Heart right ventricle (tissue), 16 donors: ENCODE measurements around the gene ECHS1. TPM values are rescaled to one million over a fixed set of nuclear protein-coding genes. Genes with fewer than 3 reads are reported as not detected.

Experiments used
- ATAC-seq, 8 donors: fragments of 200-7000 bp; cut with Tn5 transposase; one replicate each; pipeline ENCODE4 v1.9.1; 2020; ENCODE audit warnings: mild to moderate bottlenecking in 8 of 8, moderate library complexity in 8 of 8, moderate number of reproducible peaks in 1 of 8
- DNase-seq, 2 donors: peaks; one replicate each; pipeline ENCODE4 v3.0.0-alpha.2; 2020
- H3K27ac ChIP-seq, 10 donors: fragments of 200-600 bp; sonication (generic) in 2 of 10; one replicate each; pipeline versions ENCODE4 v1.5.0 to v1.8.0; 2020 to 2022; ENCODE audit warnings: mild to moderate bottlenecking in 3 of 10
- H3K27me3 ChIP-seq, 7 donors: fragments of 200-600 bp; one replicate each; pipeline ENCODE4 v1.8.0; 2021 to 2022; ENCODE audit warnings: mild to moderate bottlenecking in 2 of 7
- H3K36me3 ChIP-seq, 9 donors: fragments of 200-600 bp; sonication (generic) in 1 of 9; one replicate each; pipeline versions ENCODE4 v1.5.0 to v1.8.0; 2020 to 2022; ENCODE audit warnings: mild to moderate bottlenecking in 2 of 9
- H3K4me1 ChIP-seq, 9 donors: fragments of 200-600 bp; sonication (generic) in 1 of 9; one replicate each; pipeline versions ENCODE4 v1.5.0 to v1.8.0; 2020 to 2022; ENCODE audit warnings: mild to moderate bottlenecking in 4 of 9
- H3K4me3 ChIP-seq, 10 donors: fragments of 200-600 bp; sonication (generic) in 2 of 10; one replicate each; pipeline versions ENCODE4 v1.5.0 to v1.8.0; 2020 to 2022; ENCODE audit warnings: mild to moderate bottlenecking in 7 of 10, moderate library complexity in 2 of 10
- H3K9me3 ChIP-seq, 11 donors: fragments of 200-600 bp in 10 of 11; sonication (generic) in 2 of 11; one replicate each; pipeline versions ENCODE4 v1.5.0 to v1.8.0; 2013 to 2022; ENCODE audit warnings: mild to moderate bottlenecking in 2 of 11, control low read depth in 1 of 11, moderate library complexity in 1 of 11
- WGBS, 2 donors: extraction: QIAGEN DNeasy Blood & Tissue Kit; methylation state at CpG; one replicate each; pipeline ENCODE4 v1.1.7; 2013; ENCODE audit warnings: inconsistent platforms in 1 of 2; 5-methylcytosine and 5-hydroxymethylcytosine counted together
- intact Hi-C, 10 donors: fragments of 100-400 bp; cut with DNase I; formaldehyde crosslinking; loops; one replicate each; pipeline versions ENCODE4 v1.11.1 to v1.14.2; 2022
- polyA plus RNA-seq, 2 donors: library from polyadenylated mRNA; stranded (reverse); fragments of 200-250 nt; gene quantifications; one replicate each; pipeline ENCODE4 v1.2.3, GENCODE V29; 2013
- total RNA-seq, 10 donors: library from RNA; stranded (reverse); fragmentation: NEBNext Ultra II Directional in 3 of 10; extraction: Animal tissue kit (Norgen Biotek cat#: 25700) in 3 of 10; gene quantifications; one replicate each; pipeline versions ENCODE4 v1.2.1 to v1.2.4, GENCODE V29; 2021 to 2023
- TF ChIP-seq, protein P1 (sequence below), 9 donors: fragments of 200-600 bp; sonication (generic) in 2 of 9; IDR thresholded peaks; one replicate each; pipeline versions ENCODE4 v1.5.0 to v1.8.0; 2021 to 2022; ENCODE audit warnings: antibody characterized with exemption in 9 of 9, mild to moderate bottlenecking in 5 of 9, moderate library complexity in 1 of 9
- donor health status: Arrhythmogenic right ventricular cardiomyopathy.
- donor health status: ischemic (EF 13 %, LVEDD 7.1; RV severe dilation, severe dysfunction).
- donor health status: healthy with polysubstance abuse.
- donor health status: DM: no; HTN: yes; CAD: no.
- donor health status: DM: no; HTN: no; CAD: no.
- donor health status: ischemic (EF 25% LVEDD 6.9; RV normal size, moderate dysfunction).
- donor health status: ischemic (EF 25% LVEDD 5.7; RV mildly dilated, moderate dysfunction).
- donor health status: healthy.
- donor health status: DM: yes; HTN: yes; CAD: no.
- donor health status: Ischemic cardiomyopathy.
- donor health status: ischemic (EF 35%, LVEDD 5.7; RV mildly dilated, moderate dysfunction).
- donor health status: nonischemic (EF 11% LVEDD 7.7; RV severe dilation, severe dysfunction).
- donor health status: DM: yes; HTN: yes; CAD: no.
- donor health status: PGD.
- donor health status: ischemic (EF 29% LVEDD 5.4; RV normal size, mild dysfunction).
- donor health status: nonischemic (EF 23%, LVEDD 6.1; RV moderate dilation, normal function).

The ECHS1 gene
- total and polyA plus RNA-seq, 12 donors, result 117 to 275 (median 213) TPM

DNA sequence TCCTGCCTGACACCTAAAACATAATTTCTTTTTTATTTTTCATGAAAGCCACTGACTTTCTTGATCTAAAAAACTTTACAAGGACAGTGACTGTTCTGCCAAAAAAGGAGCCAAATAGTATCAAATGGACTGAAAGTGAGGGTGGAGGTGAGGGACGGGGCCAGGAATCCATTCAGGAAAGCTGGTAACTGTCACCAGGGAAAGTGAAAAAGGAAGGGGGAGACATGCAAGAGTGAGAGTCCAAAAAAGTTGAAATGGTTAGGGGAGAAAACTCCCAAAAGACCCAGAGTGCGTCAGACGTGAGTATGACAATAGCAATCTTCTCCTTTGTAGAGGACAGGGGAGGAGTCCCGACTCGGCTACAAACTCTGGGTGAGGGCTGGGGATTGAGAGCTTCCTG is 28.9 kb downstream of the ECHS1 start:
- WGBS, 2 donors, result 63 to 77% methylated on average over 5 of the region's 5 CpGs
- peaks cover 0 to 94% (median 74%) of the 10 kb centered on the region in 7 donors for H3K27me3 ChIP-seq
- intact Hi-C loops, result no loop called here
- DNase-seq (no peak), ATAC-seq (no peak)
- TF ChIP-seq, protein P1, sequence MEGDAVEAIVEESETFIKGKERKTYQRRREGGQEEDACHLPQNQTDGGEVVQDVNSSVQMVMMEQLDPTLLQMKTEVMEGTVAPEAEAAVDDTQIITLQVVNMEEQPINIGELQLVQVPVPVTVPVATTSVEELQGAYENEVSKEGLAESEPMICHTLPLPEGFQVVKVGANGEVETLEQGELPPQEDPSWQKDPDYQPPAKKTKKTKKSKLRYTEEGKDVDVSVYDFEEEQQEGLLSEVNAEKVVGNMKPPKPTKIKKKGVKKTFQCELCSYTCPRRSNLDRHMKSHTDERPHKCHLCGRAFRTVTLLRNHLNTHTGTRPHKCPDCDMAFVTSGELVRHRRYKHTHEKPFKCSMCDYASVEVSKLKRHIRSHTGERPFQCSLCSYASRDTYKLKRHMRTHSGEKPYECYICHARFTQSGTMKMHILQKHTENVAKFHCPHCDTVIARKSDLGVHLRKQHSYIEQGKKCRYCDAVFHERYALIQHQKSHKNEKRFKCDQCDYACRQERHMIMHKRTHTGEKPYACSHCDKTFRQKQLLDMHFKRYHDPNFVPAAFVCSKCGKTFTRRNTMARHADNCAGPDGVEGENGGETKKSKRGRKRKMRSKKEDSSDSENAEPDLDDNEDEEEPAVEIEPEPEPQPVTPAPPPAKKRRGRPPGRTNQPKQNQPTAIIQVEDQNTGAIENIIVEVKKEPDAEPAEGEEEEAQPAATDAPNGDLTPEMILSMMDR (IDR thresholded peaks at IDR 0.05), result no peak
- no peak overlapping the region for H3K4me3 ChIP-seq
- no peaks in the 10 kb centered on the region for H3K36me3 ChIP-seq
- H3K4me1 ChIP-seq, result no peaks in the 10 kb centered on the region
- no peaks in the 10 kb centered on the region for H3K9me3 ChIP-seq
- H3K27ac ChIP-seq, result no peak overlapping the region

DNA sequence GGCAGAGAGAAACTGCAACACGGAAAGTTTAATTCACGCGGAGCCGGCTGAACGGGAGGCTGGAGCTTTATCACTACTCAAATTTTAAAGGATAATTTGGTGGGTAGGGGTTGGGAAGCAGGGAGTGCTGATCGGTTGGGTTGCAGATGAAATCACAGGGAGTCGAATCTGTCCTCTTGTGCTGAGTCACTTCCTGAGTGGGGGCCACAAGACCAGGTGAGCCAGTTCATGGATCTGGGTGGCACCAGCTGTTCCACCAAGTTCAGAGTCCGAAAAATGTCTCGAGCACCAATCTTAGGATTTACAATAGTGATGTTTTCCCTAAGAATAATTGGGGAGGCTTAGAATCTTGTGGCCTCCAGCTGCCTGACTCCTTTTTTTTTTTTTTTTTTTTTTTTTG is 29.6 kb downstream of the ECHS1 start:
- TF ChIP-seq, protein P1 (IDR thresholded peaks at IDR 0.05), result no peak
- 56 to 58% methylated on average over 9 of the region's 9 CpGs for WGBS, 2 donors
- H3K4me3 ChIP-seq, result no peak overlapping the region
- DNase-seq, result no peak
- ATAC-seq, result no peak
- H3K27me3 ChIP-seq, result peaks cover 0 to 95% (median 77%) of the 10 kb centered on the region in 7 donors
- intact Hi-C loops, result no loop called here
- H3K27ac ChIP-seq, result no peak overlapping the region
- H3K9me3 ChIP-seq, result no peaks in the 10 kb centered on the region
- no peaks in the 10 kb centered on the region for H3K4me1 ChIP-seq
- H3K36me3 ChIP-seq, result no peaks in the 10 kb centered on the region

DNA sequence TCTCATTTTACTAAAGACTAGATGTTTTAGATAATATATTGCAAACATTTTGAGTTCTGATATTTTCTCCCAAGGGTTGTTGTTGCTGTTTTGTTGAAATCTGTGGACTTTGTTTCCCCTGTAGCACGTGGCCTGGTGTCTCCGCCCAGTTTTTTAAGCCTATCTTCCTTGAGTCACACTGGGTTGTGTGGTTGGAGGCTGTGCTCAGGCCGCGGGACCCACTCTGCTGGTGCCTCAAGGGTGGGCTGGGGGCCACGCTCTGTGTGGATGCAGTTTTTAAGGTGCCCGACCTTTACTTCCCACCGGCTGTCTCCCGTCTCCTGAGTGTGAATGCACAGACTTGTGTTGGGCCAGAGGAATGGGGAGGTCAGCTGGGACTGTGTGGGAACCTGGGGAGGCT is 30.2 kb downstream of the ECHS1 start:
- 73 to 80% methylated on average over 8 of the region's 8 CpGs for WGBS, 2 donors
- H3K27ac ChIP-seq, result no peak overlapping the region
- TF ChIP-seq, protein P1 (IDR thresholded peaks at IDR 0.05), result no peak
- H3K4me1 ChIP-seq, result no peaks in the 10 kb centered on the region
- DNase-seq, result no peak
- H3K36me3 ChIP-seq, result no peaks in the 10 kb centered on the region
- H3K9me3 ChIP-seq, result no peaks in the 10 kb centered on the region
- intact Hi-C loops, result no loop called here
- H3K27me3 ChIP-seq, result peaks cover 0 to 93% (median 78%) of the 10 kb centered on the region in 7 donors
- H3K4me3 ChIP-seq, result no peak overlapping the region
- ATAC-seq, result no peak

DNA sequence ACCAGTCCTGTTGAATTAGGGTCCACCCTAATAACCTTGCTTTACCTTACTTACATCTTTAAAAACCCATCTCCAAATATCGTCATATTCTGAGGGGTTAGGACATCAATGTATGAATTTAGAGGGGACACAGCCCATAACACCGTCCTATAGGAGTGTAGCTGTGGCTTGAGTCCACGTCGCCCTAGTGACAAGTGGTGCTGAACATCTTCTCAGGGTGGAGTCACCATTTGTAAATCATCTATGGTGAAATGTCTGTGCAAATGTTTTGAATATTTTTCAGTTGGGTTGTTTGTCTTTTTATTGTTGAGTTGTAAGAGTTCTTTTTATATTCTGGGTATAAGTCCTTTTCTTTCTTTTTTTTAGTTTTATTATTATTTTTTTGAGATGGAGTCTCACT is 31.2 kb downstream of the ECHS1 start:
- no peaks in the 10 kb centered on the region for H3K9me3 ChIP-seq
- H3K4me3 ChIP-seq, result no peak overlapping the region
- peaks cover under 1 to 93% (median 78%) of the 10 kb centered on the region in 7 donors for H3K27me3 ChIP-seq
- no peak overlapping the region for H3K27ac ChIP-seq
- WGBS, 2 donors, result 86 to 91% methylated on average over 4 of the region's 4 CpGs
- H3K4me1 ChIP-seq, result no peaks in the 10 kb centered on the region
- DNase-seq (no peak), ATAC-seq (no peak)
- H3K36me3 ChIP-seq, result no peaks in the 10 kb centered on the region
- TF ChIP-seq, protein P1 (IDR thresholded peaks at IDR 0.05), result no peak
- intact Hi-C loops, result no loop called here
